ENCODE data around the gene PFKFB2. TPM values are rescaled to one million over a fixed set of nuclear protein-coding genes. Genes with fewer than 3 reads are reported as not detected.

PFKFB2 gene
- total and polyA plus RNA-seq, 2 donors (not counting 3 experiments of a cell fraction or from before 2014, with no cell fraction given), result 0.70 to 2.0 TPM

DNA sequence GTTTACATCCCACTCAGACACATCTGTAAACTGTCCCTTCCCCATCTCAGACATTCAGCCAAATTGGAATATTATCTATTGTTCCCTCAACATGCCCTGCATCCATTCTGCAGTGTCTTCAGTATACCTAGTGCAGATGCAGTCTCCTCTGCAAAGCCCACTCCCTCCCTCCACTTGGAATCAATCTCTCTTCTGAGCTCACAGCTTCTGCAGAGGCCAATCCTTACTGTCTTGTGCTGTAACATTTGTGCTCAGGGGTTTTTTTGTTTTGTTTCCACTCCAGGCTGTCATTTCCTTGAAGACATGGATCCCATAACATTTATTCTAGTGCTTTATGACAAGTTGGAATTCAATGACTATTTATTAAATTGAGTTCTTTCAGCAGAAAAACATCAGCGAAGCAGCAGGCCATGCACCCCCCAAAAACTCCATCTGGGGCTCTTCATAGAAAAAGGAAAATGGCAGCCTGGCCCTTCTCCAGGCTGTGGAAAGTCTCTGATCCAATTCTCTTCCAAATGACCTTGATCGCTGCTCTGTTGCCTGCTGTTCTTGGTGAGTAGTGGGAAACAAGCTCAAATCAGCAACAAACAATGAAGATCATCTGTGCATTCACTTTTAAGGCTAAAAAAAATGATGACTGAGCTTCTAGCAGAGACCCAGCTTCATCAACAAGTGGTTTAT is 59.7 kb downstream of the PFKFB2 start:
- H3K9ac ChIP-seq (replicated peaks; ENCODE audit: extremely low read depth, insufficient read depth, low read length), result no peak overlapping the region
- CTCF ChIA-PET, result no interaction called here
- no peak for FAIRE-seq

More for the DNA sequence above, 59.7 kb downstream of the PFKFB2 start:
- Histone ChIP-seq H2AFZ (ENCODE audit: low read depth, low read length) (no peak overlapping the region), H3K27me3 (ENCODE audit: control insufficient read depth in 2 of 2, insufficient read depth in 2 of 2, low read length in 2 of 2) (peaks cover 0 to 3% of the 10 kb centered on the region in 2 experiments), H3K4me1 (ENCODE audit: control insufficient read depth, extremely low read depth, insufficient read depth, low read length) (no peaks in the 10 kb centered on the region), H3K79me2 (ENCODE audit: control insufficient read depth, insufficient read depth, low read length) (no peaks in the 10 kb centered on the region), H3K36me3 (ENCODE audit: control insufficient read depth in 2 of 2, extremely low read depth in 1 of 2, insufficient read depth in 2 of 2, low read length in 2 of 2) (no peaks in the 10 kb centered on the region), H3K4me2 (ENCODE audit: insufficient read depth, low read length) (no peak overlapping the region), H3K9me3 (replicated peaks; ENCODE audit: control insufficient read depth, insufficient read depth, low read length) (no peaks in the 10 kb centered on the region), H3K9me1 (replicated peaks; ENCODE audit: control insufficient read depth, extremely low read depth, insufficient read depth, low read length) (no peaks in the 10 kb centered on the region), H4K20me1 (replicated peaks; ENCODE audit: control insufficient read depth, extremely low read depth, insufficient read depth, low read length) (no peaks in the 10 kb centered on the region), H3K27ac (ENCODE audit: insufficient read depth, low read depth, low read length) (no peak overlapping the region), H3K4me3 (replicated peaks in 1 of 3; ENCODE audit: insufficient read depth in 1 of 3, low read depth in 1 of 3, low read length in 3 of 3) (no peak overlapping the region)
- TF ChIP-seq, protein P1, sequence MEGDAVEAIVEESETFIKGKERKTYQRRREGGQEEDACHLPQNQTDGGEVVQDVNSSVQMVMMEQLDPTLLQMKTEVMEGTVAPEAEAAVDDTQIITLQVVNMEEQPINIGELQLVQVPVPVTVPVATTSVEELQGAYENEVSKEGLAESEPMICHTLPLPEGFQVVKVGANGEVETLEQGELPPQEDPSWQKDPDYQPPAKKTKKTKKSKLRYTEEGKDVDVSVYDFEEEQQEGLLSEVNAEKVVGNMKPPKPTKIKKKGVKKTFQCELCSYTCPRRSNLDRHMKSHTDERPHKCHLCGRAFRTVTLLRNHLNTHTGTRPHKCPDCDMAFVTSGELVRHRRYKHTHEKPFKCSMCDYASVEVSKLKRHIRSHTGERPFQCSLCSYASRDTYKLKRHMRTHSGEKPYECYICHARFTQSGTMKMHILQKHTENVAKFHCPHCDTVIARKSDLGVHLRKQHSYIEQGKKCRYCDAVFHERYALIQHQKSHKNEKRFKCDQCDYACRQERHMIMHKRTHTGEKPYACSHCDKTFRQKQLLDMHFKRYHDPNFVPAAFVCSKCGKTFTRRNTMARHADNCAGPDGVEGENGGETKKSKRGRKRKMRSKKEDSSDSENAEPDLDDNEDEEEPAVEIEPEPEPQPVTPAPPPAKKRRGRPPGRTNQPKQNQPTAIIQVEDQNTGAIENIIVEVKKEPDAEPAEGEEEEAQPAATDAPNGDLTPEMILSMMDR (IDR thresholded peaks at IDR 0.05; ENCODE audit: extremely low read depth in 1 of 2, insufficient read depth in 1 of 2, low read depth in 1 of 2, low read length in 2 of 2), result no peak
- TF ChIP-seq MYC (IDR thresholded peaks at IDR 0.05; ENCODE audit: low read depth, low read length) (no peak), JUN (IDR thresholded peaks at IDR 0.05; ENCODE audit: borderline replicate concordance, insufficient read depth, insufficient read length, low read depth) (no peak), GATA2 (IDR thresholded peaks at IDR 0.05; ENCODE audit: insufficient read depth, insufficient read length, low read depth, low read length) (no peak), FOS (IDR thresholded peaks at IDR 0.05; ENCODE audit: borderline replicate concordance, insufficient read depth, low read length) (no peak), POLR2AphosphoS5 (IDR thresholded peaks at IDR 0.05; ENCODE audit: insufficient read depth, low read depth, low read length) (no peak), EZH2 (IDR thresholded peaks at IDR 0.05; ENCODE audit: borderline replicate concordance, low read depth, low read length, severe bottlenecking) (no peak), MAX (IDR thresholded peaks at IDR 0.05; ENCODE audit: insufficient read depth, insufficient read length) (no peak), POLR2A (IDR thresholded peaks at IDR 0.05; ENCODE audit: low read depth, low read length) (no peak)
- POLR2A ChIA-PET, result no interaction called here
- intact Hi-C loops (cut with micrococcal nuclease), result no loop called here
- DNase-seq (ENCODE audit: low read depth, low spot score), result no peak
- BruUV-seq (replicated peaks), result no TSS peak
- dilution Hi-C loops (cut with MboI; ENCODE audit: extremely low pct_ligation_motif_present, low sequenced_read_pairs), result no loop called here
